GM19043 (cell line): ENCODE results near the gene NUBPL.
A peak's percentile ranks its signal among the peaks of the same experiment; 100 is the strongest.

ENCODE experiments used
- ATAC-seq: cut with Tn5 transposase; IDR thresholded peaks from one replicate; pipeline ENCODE4 v1.9.1; 2021; ENCODE audit warnings: low read depth; ENCODE audit not compliant: unreplicated experiment

NUBPL gene, protein sequence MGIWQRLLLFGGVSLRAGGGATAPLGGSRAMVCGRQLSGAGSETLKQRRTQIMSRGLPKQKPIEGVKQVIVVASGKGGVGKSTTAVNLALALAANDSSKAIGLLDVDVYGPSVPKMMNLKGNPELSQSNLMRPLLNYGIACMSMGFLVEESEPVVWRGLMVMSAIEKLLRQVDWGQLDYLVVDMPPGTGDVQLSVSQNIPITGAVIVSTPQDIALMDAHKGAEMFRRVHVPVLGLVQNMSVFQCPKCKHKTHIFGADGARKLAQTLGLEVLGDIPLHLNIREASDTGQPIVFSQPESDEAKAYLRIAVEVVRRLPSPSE

GRCh38 chr14:31561155-31561846 is at the start of gene NUBPL:
TSS of gene NUBPL (plus strand) at chr14:31561404. CDS start at chr14:31561440, 36 bp downstream.
- ATAC-seq = peak; percentile 97

DNA sequence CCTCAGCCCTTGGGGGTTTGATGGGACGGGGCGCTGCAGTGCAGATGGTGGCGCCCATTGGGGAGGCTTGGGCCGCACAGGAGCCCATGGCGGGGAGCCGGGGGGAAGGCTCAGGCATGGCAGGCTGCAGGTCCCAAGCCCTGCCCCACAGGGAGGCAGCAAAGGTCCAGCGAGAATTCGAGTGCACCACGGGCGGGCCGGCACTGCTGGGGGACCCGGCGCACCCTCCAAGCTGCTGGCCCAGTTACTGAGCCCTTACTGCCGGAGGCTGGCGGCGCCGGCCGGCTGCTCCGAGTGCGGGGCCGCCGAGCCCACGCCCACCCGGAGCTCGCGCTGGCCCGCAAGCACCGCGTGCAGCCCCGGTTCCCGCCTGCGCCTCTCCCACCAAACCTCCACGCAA is 34.1 kb upstream of the NUBPL start:
- no peak for ATAC-seq

GRCh38 chr14:31527546-31527945 is 33.7 kb upstream of the NUBPL start:
- no peak for ATAC-seq

GRCh38 chr14:31529053-31529452 is 32.2 kb upstream of the NUBPL start:
- ATAC-seq = no peak

- ATAC-seq = no peak
Measured at GRCh38 chr14:31530136-31530535, 31.1 kb upstream of the NUBPL start.

GRCh38 chr14:31536201-31536960 is 24.8 kb upstream of the NUBPL start:
- no peak for ATAC-seq

DNA sequence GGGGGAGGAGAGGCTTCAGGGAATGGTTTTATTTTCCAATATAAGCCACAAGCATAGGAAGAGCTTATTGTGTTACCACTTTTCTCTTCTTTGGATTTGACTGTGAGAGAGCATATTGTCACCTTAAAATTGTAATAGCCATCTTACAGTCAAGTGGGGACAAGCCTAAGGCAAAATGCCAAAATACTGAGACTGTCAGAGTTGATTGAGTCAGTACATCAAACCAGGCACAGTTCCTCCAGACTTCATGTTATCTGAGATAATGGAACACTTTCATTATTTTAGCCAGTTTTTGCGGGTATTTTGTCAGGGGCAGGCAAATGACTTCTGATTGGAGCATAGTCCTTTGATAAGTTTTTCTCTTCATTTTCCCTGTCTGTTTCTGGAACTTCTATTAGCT is 19.5 kb upstream of the NUBPL start:
- no peak for ATAC-seq

DNA sequence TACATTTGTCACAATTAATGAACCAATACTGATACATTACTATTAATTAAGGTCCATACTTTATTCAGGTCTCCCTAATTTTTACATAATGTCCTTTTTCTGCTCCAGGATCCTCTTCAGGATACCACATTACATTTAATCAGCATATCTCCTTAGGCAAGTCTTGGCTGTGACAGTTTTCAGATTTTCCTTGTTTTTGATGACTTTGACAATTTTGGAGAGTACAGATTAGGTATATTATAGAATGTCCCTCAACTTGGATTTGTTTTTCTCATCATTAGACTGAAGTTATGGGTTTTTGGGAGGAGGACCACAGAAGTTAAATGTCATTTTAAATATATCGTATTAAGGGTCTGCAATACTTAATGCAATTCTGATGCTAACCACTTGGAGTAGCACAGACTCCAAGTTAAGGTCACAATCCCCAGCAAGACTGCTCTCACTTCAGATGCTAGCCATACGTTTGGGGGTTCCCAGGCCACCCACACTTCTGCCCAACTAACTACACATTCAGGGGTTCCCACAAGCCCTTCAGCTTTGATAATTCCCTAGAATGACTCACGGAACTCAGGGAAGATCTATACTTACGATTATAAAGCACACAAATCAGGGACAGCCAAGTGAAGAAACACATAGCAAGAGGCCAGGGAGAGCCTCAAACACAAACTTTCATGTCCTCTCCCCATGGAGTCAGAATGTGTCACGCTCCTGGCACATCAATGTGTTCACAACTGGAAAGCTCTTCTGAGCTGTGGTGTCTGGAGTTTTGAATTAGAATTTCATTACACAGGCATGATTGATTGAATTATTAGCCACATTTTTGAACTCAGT is 17.0 kb upstream of the NUBPL start:
- no peak for ATAC-seq

GRCh38 chr14:31544816-31545215 is 16.4 kb upstream of the NUBPL start:
- no peak for ATAC-seq

DNA sequence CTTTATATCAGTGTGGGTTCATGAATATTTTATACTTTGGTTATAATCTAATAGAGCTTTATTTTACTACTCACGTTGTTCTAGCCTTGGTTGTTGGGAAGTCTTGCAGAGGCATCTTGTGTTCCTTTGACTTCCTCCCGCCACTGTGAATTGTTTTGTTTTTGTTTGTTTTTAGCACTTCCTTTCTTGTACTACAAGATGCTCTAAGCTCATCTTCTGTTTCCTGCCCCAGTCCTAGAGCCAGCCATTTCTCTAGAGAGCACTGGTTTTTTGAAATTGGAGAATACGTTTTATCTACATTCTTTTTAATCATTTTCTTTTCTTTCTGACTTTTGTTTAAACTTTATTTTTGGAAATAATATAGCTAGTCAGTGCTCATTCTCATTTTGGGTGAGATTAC is 15.9 kb upstream of the NUBPL start:
- no peak for ATAC-seq

DNA sequence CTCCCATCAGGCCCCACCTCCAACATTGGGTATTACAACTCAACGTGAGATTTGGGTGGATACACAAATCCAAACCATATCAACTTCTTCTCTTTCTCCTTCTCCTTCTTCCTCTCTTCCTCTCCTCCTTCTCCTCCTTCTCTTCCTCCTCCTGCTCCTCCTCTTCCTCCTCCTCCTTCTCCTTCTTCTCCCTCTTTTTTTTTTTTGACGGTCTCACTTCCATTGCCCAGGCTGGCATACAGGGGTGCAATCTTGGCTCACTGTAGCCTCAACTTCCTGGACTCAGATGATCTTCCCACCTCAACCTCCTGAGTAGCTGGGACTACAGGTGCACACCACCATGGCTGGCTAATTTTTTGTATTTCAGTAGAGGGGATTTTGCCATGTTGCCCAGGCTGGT is 11.4 kb upstream of the NUBPL start:
- no peak for ATAC-seq

DNA sequence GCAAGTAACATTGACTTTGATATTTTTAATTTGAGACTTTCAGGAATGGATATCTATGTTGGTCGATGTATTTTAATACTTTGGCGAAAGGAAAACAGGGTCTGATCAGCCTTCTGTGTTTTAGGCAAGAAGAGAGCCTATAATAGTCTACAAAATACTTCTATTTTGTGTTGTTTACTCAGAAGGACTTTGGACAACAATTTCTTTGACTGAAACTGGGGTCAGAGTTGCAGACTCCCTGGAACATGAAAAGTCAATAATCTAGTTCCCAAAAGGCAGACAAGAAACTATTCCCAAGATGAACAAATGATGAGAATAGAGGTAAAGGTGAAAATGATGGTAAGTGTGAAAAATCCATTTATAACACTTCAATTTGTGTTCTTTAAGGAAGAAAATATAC is 10.6 kb upstream of the NUBPL start:
- ATAC-seq = no peak

DNA sequence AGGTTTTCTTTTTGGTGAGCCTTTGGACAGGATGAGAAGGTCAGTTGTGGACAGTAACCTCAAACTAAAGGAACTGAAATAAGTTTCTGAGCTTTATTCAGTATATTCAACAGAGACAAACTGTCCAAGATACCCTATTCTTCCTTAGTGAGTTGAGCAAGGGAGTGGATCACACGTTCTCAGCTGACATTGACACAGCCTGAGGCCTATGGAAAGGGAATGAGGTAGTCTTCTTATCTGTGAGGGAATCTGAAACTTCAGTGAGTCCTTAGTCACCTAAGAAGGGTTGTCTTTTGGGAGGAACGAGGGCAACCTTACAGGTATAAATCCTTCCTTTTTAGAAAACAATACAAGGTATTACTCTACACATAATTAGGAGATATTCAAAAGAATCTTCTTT is 5.0 kb upstream of the NUBPL start:
- ATAC-seq = no peak

- no peak for ATAC-seq
Measured at GRCh38 chr14:31559939-31560338, 1.3 kb upstream of the NUBPL start.

GRCh38 chr14:31560759-31561154 is 447 bp upstream of the NUBPL start:
- peak; percentile 1 for ATAC-seq

- ATAC-seq = no peak
Measured at GRCh38 chr14:31564194-31564593, 3.0 kb downstream of the NUBPL start.

DNA sequence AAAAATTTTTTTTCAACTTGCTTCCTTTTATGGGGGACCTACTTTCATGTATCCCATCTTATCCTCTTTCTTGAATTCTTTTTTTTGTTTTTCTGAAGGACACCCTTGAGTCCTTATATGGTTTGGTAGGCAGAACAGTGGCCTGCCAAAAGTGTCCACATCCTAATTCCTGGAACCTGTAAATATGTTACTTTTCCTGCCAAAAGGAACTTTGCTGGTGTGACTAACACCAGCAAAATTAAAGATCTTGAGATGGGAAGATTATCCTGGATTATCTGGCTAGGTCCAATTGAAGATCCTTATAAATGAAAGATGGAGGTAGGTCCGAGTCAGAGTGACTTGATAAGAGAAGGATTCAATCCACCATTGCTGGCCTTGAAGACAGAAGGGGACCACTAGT is 5.3 kb downstream of the NUBPL start:
- ATAC-seq = no peak

DNA sequence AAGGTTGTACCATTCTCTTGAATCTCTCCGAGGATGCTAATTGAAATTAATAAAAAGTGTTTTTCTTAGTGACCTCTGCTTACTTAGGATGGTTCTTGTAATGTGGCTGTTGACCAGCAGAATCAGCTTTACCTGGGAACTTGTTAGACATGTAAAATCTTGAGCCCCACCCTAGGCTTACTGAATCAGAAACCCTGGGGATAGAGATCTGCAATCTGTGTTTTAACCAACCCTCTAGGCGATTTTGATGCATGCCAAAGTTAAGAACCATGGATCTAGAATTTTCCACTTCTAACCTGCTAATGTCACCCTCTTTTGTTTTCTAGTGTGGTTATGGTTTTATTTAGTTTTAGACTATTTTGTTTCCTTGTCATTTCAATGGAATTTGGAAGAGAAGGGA is 6.5 kb downstream of the NUBPL start:
- ATAC-seq = no peak

GRCh38 chr14:31568161-31568560 is 7.0 kb downstream of the NUBPL start:
- no peak for ATAC-seq

DNA sequence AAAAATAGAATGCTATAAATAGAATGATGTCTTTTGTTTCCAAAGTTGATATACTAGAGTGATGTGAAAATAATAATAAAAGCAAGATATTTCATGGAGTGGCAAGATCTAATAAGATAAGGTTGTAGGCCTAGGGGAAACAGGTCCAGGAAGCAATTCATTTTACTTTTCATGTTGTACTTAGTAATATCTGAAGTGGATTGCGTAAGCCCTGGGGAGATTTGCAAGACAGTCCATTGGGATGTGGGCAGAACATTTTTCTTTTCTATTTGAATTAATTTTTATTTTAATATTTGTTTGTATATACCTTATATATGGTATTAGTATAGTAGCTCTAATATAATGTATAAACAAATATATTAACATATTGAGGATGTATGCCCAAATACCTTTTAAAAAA is 7.5 kb downstream of the NUBPL start:
- ATAC-seq = no peak

GRCh38 chr14:31572955-31573354 is 11.8 kb downstream of the NUBPL start:
- ATAC-seq = no peak
